HG03175 (cell line): ENCODE data around the gene KCNQ1.

Experiments
- ATAC-seq: cut with Tn5 transposase; IDR thresholded peaks from one replicate; pipeline ENCODE4 v1.9.1; 2021; ENCODE audit warnings: mild to moderate bottlenecking, moderate library complexity; ENCODE audit not compliant: unreplicated experiment

The KCNQ1 gene

DNA sequence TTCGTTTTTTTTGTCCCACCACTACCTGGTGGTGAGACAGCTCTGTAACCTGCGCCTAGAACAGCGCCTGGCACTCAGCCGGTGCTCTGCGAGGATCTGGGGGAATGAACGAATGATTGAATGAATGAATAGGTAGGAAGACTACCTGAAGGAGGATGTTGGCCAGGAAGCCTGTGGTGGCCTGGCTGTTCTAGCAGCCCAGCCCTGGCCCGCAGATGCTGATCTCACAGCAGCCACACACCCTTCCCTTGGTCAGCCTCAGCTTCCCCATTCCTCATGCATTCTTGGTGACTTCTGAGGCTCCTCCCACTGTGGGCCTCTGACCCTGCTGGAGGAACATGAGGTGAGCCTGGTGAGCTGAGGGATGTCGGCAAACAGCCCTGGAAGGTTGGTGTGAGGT, 4.2 kb upstream of the KCNQ1 start:
- ATAC-seq = no peak

DNA sequence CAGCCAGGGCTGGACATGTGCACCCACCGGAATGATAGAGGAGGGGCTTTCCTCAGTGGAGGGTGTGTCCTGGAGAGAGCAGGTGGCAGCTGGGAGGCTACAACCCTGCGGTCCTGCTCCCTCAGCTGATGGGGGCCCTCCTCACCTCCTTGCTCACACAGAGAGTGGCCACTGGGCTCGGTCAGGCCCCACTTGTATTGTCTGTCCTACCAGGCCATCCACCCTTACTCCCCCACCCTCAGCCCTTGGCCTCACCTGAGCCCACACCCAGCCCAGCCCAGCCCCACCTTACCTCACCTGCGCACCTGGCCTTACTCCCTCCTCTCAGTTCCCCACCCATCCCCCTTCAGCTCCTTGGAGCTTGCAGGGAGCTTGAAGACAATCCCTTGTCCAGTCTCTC, 3.6 kb upstream of the KCNQ1 start:
- no peak for ATAC-seq

DNA sequence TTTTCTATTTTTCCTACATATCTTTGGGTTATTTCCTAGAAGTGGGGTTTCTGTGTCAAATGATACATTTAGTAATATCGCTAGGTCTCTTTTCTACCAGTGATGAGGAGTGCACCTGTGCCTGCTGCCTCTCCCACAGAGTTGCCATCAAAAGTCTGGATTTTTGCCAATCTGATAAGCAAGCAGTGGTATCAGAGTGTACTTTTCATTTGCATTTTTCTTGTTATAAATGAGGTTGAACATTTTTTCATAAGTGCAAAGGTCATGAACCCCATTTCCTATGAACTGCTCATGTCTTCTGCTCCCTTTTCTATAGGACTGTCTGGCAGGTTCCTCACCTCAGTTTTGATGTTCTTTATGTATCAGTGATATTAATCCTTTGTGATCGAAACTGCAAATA, 2.2 kb upstream of the KCNQ1 start:
- ATAC-seq = no peak

DNA sequence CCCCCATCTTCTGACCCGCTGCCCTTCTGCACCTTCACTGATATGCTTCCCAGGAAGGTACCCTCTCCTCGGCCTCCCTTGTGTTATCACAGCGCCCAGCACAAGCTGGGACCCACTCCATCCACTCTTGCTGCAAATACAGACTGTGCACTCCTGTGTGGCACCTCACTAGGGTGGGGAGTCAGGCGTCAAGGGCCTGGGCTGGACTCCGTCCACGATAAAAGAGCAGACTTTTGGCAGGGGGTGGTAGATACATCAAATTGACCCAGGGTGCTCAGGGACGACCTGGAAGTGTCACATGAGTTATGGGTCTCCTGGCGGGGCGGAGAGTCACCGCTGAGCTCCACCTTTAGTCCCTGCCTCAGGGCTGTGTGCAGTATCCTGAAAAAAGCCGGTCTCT, 1.4 kb upstream of the KCNQ1 start:
- ATAC-seq = no peak

DNA sequence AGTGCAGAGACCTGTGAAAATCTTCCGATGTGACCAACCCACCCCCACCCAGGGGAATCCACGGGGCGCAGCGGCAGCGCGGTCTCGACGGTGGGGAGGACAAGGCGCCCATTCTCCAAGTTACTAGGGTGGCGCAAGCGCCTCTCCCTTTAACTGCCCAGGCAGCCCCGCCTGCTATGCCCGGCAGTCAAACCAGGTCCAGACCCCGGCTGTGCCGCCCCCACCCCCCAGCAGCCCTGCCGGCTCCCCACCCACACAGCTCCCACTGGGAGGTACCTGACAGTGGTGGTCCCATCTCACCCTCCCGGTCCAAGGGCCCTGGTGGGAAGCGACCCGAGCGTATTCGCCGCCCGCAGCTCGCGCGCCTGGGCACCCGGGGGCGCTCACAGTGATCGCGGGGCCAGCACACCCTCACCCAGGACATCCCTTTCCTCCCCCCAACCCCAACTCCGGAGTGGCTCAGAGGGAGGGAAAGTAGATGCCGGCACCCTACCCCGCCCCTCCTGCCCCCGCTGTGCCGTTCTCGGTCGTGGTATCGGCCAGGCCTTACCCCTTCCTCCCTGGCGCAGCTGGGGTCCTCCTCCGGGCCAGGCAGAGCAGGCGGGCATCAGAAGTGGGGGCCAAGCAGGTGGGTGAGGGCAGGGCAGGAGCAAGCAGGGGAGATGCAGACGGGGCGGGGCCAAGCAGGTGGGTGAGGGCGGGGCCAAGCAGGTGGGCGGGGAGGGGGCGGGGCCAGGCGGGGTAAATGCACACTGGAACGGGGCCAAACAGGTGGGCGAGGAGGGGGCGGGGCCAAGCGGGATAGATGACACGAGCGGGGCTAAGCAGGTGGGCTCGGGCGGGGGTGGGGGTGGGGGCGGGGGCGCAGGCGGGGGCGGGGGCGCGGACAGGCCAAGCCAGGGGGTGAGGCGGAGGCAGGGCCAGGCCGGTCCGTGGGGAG, 657 bp upstream of the KCNQ1 start, which contains the start of gene TRPM5:
Gene TRPM5 (minus strand): TSS at position 634 of the 940 bp plus-strand sequence. CDS start 21,478 bp downstream, outside the sequence.
- ATAC-seq = no peak

DNA sequence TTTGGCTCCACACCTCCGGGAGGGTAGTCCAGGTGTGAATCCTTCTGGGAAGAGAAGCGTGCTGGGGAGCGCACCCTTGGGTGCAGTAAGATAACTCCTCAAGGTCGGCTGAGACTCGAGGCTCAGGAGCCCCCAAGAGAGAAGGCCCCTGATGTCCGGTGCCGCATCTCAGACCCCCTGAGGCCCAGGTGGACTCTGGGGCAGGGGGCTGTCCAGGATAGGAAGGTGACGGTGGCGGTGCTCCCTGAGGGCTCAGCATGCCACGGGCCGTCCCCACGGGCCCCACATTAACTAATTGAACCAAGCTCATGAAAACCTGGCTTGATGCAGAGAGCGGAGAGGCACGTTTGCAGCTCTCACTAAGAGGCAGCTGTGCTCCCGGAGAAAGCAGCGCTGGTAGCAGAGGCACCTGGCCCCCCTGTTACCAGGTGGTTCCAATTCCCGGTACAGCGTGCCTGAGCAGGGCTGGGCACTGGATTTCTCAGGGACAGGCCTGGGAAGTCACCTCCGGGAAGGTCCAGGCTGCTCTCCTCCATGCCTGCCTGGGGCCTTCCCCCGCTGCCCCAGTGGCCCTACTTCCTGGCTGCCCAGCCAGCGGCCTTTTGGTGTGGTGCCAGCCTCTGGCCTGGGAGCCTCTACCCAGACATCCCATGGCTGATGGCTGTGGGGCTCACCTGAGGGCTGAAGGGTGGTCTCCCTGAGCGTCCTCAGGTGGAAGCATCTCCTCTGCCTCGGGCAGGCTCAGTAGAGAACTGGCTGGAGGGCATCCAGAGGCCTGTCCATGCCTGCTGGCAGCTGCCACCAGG, 1.1 kb downstream of the KCNQ1 start:
- no peak for ATAC-seq

DNA sequence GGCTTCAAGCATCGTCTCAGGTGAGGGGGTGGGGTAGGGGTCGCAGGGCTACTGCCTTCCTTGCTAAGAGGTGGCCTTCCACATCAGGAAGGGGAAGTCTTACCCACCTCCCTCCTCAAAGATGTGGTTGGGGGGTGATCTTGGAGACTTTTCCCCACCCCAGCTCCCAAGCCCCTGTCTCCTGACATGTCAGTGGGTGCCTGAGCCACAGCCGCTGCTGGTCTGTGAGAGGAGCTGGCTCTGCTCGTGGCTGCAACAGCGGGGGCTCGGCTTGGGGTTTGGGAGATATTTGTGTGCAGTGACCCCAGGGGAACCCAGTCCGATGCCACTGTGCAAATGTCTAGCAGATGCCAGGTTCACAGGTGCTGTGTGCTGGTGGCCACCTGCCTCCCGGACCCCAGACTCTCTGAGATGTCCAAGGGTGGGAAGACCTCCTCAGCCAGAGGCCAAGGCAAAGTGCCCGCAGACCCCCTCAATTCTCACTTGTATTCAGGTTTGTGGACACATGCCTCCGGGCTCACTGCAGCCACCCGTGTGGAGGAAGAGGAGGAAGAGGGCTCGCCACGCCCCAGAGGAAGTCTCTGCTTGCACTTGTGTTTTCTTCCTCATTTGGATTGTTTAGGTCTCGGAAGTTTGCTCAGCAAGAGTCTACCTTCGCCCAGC, 1.9 kb downstream of the KCNQ1 start:
- ATAC-seq = no peak

DNA sequence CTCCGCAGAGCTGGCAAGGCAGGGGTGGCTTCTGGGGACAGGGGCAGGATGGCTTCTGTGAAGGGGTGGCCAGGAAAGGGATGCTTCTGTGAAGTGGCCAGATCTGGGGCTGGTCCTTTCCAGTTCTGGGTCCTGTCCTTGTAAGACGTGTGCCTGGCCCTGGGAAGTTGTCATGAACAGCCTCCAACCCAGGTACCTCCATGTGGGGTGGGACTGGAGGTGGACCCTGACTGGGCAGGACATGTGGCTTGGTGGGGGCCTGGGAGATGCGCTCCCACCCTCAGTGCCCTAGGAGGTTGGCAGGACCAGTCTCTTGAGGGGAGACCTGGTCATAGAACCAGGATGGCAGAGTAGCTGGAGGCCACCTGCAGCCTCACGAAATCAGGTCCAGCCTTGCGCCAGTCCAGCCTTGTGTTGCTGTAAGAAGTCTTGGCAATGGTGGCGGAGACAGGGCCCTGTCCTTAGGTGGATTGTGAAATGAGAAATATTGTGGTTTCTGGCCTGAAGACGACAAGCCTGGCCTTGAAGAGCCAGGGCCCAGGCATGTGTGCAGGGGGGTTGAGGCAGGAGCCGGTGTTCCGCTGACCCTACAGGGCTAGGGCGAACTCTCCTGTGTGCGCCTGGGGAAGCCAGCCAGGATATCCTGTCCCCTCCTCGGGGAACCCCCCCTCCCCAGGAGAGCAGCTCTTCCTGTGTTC, 2.6 kb downstream of the KCNQ1 start:
- ATAC-seq = no peak

DNA sequence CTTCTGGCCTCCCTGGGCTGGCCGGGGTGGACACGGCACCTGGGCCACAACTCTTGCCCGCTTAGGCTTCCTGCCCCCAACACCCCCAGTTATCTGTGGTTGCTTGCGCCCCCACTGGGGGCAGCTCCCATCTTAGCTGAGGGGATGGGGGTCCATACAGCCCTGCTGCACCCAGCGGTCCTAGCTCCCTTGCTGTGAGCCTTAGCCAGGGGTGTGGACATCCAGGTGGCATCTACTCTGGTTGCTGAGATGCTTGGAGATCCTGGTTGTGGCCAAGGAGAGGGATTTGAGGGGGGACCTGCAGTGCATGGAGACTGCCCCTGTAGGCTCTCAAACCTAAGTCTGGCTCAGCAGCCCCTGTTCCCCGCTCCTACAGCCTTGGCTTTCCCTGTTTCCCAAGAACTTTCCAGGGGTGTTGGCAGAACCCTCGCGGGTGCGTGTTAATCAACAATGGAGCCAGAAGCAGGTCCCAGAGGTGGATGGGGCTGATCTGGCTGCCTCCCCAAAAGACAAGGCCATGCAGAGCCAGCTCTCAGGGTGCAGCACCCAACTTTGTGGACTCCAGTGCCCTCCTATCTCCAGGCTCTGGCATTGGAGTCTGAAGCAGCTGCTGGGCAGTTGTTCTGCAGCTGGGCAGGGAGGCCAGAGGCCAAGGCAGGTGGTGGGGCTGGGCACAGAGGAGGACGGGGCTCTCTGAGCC, 3.3 kb downstream of the KCNQ1 start:
- no peak for ATAC-seq

DNA sequence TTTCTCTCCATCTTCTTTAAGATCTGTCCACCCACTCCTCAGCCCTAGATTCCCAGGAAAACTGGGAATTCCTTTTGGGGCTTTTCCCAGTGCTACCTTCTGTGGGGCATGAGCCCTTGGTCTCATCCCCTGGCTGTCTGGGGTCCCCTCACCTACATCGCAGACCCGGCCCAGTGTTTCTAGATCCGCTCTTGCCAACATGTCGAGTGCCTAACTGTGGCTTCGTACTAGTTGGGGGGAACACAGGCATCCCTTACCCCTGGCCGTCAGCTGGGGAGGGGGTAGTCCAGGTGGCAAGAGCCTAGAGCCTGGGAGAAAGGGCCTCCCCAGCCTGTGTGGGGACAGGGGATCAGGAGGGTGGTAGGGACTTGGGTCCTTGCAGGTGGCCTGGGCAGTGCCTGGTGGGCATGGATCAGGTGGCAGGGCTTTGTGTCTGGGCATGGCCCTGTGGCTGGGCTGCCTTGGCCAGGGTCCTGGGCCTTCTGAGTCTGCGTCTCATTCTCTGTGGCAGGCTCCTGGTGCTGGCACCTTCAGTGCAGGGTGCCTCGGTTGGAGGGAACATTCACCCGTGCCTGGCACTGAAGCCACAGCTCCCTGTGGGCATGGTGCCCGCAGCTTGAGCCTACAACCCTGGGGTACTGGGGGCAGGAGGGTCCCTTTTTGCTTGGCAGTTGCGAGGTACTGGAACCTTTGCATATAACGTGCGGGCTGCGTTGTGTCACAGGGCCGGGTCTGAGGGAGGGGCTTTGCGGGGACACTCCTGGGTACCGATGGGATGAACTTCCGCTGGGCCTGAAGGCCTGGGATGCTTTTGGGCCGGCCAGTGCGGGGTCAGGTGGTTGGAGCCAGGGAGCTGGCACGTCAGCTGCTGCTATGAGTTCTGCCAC, 4.1 kb downstream of the KCNQ1 start:
- no peak for ATAC-seq

DNA sequence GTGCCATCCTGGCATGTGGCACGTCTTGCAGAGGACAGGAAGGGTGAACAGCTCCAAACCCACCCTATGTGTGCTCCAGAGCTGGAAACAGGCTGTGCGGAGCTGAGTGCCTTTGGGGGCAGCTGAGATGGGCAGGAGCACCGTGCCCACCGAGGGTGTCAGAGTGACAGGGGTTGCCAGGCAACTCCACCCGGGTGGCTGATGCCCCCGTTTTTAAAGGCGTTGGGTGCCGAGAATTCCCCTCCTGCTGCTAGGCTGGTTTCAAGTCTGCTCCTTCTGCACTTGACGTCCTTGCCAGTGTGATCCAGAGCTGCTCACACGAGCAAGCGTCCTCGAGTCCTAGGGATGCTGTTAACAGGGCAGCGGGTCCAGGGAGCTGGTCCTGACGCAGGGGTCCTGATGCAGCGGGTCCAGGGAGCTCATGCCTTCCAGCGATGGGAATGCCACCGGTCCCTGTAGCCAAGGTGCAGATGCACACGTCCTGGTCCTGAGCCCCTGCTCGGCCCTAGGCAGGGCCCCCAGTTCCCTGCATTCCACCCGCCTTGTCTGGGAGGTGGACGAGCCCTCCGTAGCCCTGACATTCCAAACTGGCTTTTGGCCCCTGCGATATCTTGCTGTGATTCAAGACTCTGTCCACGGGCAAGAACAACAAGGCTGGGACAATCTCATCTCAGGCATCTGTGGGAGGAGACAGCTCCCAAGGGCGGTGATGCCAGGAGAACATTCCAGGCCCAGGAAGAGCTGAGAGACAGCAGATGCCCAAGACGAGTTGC, 4.9 kb downstream of the KCNQ1 start:
- no peak for ATAC-seq

DNA sequence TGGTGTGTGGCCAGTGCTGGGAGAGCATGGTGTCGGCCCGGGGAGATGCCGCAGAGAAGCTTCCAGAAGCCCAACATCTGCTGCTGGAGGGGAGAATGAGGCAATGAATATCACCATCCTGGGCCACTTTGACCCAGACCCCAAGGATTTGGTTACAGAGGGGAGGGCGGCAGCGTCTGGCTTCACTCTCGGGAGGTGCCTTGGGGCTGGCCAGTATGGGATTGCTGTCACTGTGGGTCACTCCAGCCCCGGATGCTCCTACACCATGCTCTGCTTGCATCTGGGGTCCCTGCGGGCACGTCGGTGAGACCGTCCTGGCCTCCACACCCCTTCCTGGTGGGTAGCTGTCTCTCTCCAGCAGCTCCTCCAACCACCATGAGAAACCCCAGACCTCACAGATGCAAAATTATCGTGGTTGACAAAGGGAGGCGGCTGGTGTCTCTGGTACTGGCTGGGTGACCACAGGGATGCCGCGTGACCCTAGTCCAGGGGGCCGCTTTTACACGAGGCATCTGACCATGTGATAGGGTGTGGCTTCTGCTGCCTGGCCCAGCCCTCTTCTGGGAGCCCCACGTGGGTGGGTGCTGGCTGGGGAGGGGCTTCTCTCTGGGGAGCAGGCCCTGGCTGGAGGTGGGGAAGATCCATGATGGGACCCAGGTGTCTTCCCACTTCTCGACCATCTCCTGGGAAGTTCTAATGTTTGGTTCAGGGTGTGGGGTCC, 5.7 kb downstream of the KCNQ1 start:
- no peak for ATAC-seq

DNA sequence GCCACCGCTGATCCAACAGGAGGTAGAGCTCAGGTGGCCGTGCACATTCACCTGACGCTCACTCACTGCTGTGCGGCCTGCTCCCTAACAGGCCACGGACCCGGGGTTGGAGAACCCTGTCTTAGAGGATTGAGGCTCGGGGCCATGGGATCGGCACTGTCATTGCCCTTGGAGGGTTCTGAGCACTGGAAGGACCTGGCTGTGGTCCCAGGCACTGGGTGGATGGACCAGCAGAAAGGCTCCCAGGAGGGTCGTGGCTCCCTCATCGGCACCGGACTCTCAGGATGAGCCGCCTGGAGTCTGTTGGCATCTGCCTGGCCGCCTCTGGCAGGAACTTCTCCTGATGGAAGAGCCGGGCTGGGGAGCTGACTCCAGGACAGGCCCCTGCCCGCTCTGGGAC, 6.5 kb downstream of the KCNQ1 start:
- ATAC-seq = no peak

DNA sequence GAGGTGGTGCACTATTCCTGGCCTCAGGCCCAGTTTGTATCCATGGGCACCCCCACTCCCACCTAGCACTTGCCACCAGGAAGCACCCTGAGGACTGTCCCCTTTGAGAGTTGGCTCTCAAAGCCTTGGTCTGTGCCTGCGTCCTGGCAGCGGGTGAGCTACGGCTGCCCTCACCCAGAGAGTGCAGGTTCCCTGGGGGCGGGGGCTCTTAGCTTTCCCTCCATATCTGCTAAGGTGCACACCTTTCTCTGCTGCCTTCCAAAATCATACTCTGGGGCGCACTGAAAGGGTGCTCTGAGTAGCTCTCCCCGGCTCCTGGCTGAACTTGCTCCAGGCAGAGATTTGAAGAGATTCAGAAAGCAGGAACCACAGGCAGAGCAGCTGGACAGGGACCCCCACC, 7.1 kb downstream of the KCNQ1 start:
- ATAC-seq = no peak

DNA sequence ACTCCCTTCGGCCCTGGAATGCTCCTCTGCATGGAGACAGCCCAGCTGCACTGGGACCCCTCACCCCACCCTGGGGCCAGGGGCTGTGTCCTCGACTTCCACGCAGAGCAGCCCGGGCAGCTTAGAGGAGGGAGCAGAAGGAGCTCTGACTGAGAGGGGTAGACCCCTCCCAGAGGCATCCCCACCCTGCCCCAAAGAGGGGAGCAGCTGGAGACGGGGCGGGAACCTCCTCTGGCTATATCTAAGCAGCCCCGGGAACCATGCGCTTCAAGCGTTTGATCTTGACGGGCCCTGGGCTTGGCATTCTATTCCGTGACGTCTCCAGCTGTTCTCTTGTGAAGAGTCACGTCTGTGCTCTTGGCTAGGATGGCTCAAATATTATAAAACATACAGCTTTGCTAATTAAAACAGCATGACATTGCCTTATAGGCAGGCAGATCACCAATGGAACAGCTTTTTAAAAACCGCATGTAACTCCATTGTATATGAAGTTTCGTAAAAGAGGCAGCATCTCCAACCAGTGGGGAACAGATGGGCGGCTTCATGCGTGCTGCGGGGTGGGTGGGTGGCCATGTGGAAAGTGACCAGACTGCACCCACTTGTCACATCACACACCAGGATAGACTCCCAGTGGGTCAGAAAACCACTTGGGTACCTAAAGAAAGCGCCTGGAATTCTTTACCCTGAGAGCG, 7.7 kb downstream of the KCNQ1 start:
- no peak for ATAC-seq

DNA sequence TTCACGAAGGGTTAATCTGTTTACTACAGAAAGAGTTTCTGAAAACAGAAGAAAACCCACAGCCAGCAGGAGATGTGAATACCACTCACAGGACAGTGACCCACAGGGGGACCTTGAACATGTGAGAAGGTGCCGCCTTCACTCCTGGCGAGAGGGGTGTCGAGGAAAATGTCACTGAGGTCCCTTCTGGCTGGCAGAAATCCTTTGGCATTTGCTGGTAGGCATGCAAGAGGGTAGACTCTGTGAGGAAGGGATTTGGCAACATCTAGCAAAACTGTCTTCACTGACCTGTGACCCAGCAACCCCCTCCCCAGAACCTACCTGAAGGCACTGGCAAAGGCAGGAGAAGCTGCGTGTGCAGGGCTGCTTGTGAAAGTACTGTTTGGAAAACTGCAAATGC, 8.6 kb downstream of the KCNQ1 start:
- ATAC-seq = no peak

DNA sequence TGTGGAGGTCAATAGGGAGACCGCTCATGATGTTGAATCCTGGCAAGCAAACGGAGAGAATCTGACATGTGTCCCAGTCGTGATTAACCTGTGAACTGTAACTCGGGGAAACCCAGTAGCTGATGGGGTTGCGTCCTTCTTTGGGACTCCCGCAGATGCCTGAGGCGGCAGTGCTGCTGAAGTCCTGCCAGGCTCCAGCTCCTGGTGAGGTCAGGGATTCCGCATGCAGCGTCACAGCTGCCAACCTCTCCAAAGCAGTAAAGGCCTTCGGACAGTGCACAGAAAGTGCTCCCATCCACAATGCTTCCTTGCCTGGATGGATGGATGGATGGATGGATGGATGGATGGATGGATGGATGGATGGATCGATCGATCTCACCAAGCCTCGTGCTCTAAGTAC, 13.5 kb downstream of the KCNQ1 start:
- ATAC-seq = no peak
